Measurements from ENCODE around the gene TNFAIP8. TPM values are rescaled to one million over a fixed set of nuclear protein-coding genes. Genes with fewer than 3 reads are reported as not detected.

TNFAIP8 gene
- total RNA-seq, 1 donor from 2014 or later = 25.9 TPM

DNA sequence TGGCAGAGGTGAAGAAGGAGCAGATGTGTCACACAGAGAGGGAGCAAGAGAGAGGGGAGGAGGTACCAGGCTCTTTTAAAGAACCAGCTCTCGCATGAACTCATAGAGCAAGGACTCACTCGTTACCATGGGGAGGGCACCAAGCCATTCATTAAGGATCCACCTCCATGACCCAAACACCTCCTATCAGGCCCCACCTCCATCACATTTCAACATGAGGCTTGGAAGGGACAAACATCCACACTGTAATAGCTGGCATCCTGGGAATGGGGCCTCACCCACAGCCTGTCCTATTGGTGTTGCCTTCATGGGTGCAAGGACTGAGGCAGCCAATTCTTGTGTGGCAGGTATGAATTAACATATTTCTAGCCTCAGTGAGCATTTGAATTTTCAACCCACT, 11.6 kb upstream of the TNFAIP8 start:
- no peaks in the 10 kb centered on the region for H3K9me3 ChIP-seq (ENCODE audit: insufficient read depth, low read depth, low read length)
- Mint-ChIP-seq H3K27ac (ENCODE audit: unreplicated experiment) (no peak overlapping the region), H3K9me3 (ENCODE audit: unreplicated experiment) (no peaks in the 10 kb centered on the region), H3K36me3 (ENCODE audit: low read depth, unreplicated experiment) (peaks cover 3% of the 10 kb centered on the region), H3K4me1 (ENCODE audit: low read depth, unreplicated experiment) (peaks cover 32% of the 10 kb centered on the region), H3K27me3 (ENCODE audit: low read depth, unreplicated experiment) (no peaks in the 10 kb centered on the region), H3K4me3 (ENCODE audit: unreplicated experiment) (no peak overlapping the region)
- H3K79me2 ChIP-seq (ENCODE audit: insufficient read depth, low read length) = no peaks in the 10 kb centered on the region
- H3K4me1 ChIP-seq (ENCODE audit: insufficient read depth, low read length) = peaks cover 20% of the 10 kb centered on the region
- no peak for DNase-seq (ENCODE audit: low read depth)
- peak overlapping the region; percentile 50 for H3K4me2 ChIP-seq (ENCODE audit: low read length)
- no peak overlapping the region for H2AFZ ChIP-seq (ENCODE audit: low read depth, low read length)
- H4K20me1 ChIP-seq (ENCODE audit: insufficient read depth, low read length) = no peaks in the 10 kb centered on the region
- H3K4me3 ChIP-seq (ENCODE audit: insufficient read depth, low read depth, low read length) = no peak overlapping the region
- TF ChIP-seq CTCF (IDR thresholded peaks at IDR 0.05; ENCODE audit: insufficient read depth, low read depth, low read length) = no peak
- TF ChIP-seq EZH2 (IDR thresholded peaks at IDR 0.05; ENCODE audit: insufficient read depth, low read length) = no peak
- no peak overlapping the region for H3K9ac ChIP-seq (ENCODE audit: low read length)
- no peaks in the 10 kb centered on the region for H3K36me3 ChIP-seq (ENCODE audit: insufficient read depth, low read length)
- H3K27ac ChIP-seq (ENCODE audit: low read depth, low read length) = no peak overlapping the region
- H3K27me3 ChIP-seq (ENCODE audit: insufficient read depth, low read length) = no peaks in the 10 kb centered on the region
- FAIRE-seq = no peak

DNA sequence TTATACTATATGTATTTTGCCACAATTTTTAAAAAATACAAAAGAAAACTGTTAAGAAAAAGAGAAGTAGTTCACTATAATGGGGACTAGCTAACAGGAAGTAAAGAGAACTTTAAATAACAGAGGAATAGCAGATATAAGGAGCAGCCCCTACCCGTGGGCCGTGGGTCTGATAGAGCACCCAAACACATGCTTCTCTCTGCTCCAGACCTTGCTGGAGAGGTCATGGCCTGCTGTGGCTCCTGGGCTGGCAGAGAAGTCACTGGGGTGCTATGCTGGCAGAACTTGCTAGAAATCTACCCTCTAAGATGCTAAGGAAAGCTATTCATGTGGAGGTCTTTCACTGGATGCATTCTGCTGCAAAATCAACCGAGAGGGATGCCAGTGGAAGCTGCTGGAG, 10.0 kb upstream of the TNFAIP8 start:
- Histone ChIP-seq H3K27me3 (ENCODE audit: insufficient read depth, low read length) (no peaks in the 10 kb centered on the region), H2AFZ (ENCODE audit: low read depth, low read length) (no peak overlapping the region), H3K4me2 (ENCODE audit: low read length) (no peak overlapping the region), H3K4me1 (ENCODE audit: insufficient read depth, low read length) (peaks cover 20% of the 10 kb centered on the region), H3K36me3 (ENCODE audit: insufficient read depth, low read length) (no peaks in the 10 kb centered on the region), H3K4me3 (ENCODE audit: insufficient read depth, low read depth, low read length) (no peak overlapping the region), H3K9me3 (ENCODE audit: insufficient read depth, low read depth, low read length) (no peaks in the 10 kb centered on the region), H3K79me2 (ENCODE audit: insufficient read depth, low read length) (no peaks in the 10 kb centered on the region), H3K27ac (ENCODE audit: low read depth, low read length) (no peak overlapping the region), H3K9ac (ENCODE audit: low read length) (no peak overlapping the region), H4K20me1 (ENCODE audit: insufficient read depth, low read length) (no peaks in the 10 kb centered on the region)
- FAIRE-seq (no peak), DNase-seq (ENCODE audit: low read depth) (no peak)
- Mint-ChIP-seq H3K4me3 (ENCODE audit: unreplicated experiment) (no peak overlapping the region), H3K36me3 (ENCODE audit: low read depth, unreplicated experiment) (peaks cover 3% of the 10 kb centered on the region), H3K9me3 (ENCODE audit: unreplicated experiment) (no peaks in the 10 kb centered on the region), H3K27me3 (ENCODE audit: low read depth, unreplicated experiment) (no peaks in the 10 kb centered on the region), H3K27ac (ENCODE audit: unreplicated experiment) (peak overlapping the region; percentile 34), H3K4me1 (ENCODE audit: low read depth, unreplicated experiment) (peaks cover 28% of the 10 kb centered on the region)
- TF ChIP-seq EZH2 (IDR thresholded peaks at IDR 0.05; ENCODE audit: insufficient read depth, low read length) (no peak), CTCF (IDR thresholded peaks at IDR 0.05; ENCODE audit: insufficient read depth, low read depth, low read length) (no peak)

DNA sequence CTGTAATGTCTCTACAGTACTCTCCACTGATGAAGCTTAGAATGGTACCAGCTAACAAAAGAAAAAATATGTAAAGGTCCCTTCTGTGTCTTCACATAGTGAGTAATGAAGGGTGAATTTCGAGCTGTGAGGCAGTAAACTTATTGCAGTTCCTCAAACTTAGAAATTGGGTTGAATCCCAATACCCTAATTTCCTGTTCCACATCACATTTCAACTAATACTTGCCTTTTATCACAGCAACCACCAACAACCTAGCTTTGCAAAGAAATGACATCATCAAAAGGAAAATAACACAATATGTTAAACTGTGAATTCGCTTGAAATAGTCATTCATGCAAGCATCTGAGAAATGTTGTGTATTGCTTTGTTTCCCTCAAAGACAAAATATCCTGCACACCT, 9.4 kb upstream of the TNFAIP8 start:
- DNase-seq (ENCODE audit: low read depth) (no peak), FAIRE-seq (no peak)
- H3K36me3 ChIP-seq (ENCODE audit: insufficient read depth, low read length) = no peaks in the 10 kb centered on the region
- H2AFZ ChIP-seq (ENCODE audit: low read depth, low read length) = no peak overlapping the region
- Mint-ChIP-seq H3K27me3 (ENCODE audit: low read depth, unreplicated experiment) (no peaks in the 10 kb centered on the region), H3K27ac (ENCODE audit: unreplicated experiment) (no peak overlapping the region), H3K4me1 (ENCODE audit: low read depth, unreplicated experiment) (peaks cover 27% of the 10 kb centered on the region), H3K4me3 (ENCODE audit: unreplicated experiment) (no peak overlapping the region), H3K36me3 (ENCODE audit: low read depth, unreplicated experiment) (peaks cover 3% of the 10 kb centered on the region), H3K9me3 (ENCODE audit: unreplicated experiment) (no peaks in the 10 kb centered on the region)
- no peaks in the 10 kb centered on the region for H3K9me3 ChIP-seq (ENCODE audit: insufficient read depth, low read depth, low read length)
- H3K4me3 ChIP-seq (ENCODE audit: insufficient read depth, low read depth, low read length) = no peak overlapping the region
- no peak overlapping the region for H3K4me2 ChIP-seq (ENCODE audit: low read length)
- H3K27me3 ChIP-seq (ENCODE audit: insufficient read depth, low read length) = no peaks in the 10 kb centered on the region
- TF ChIP-seq CTCF (IDR thresholded peaks at IDR 0.05; ENCODE audit: insufficient read depth, low read depth, low read length) (no peak), EZH2 (IDR thresholded peaks at IDR 0.05; ENCODE audit: insufficient read depth, low read length) (no peak)
- no peak overlapping the region for H3K9ac ChIP-seq (ENCODE audit: low read length)
- no peaks in the 10 kb centered on the region for H4K20me1 ChIP-seq (ENCODE audit: insufficient read depth, low read length)
- H3K79me2 ChIP-seq (ENCODE audit: insufficient read depth, low read length) = no peaks in the 10 kb centered on the region
- H3K27ac ChIP-seq (ENCODE audit: low read depth, low read length) = no peak overlapping the region
- H3K4me1 ChIP-seq (ENCODE audit: insufficient read depth, low read length) = peaks cover 20% of the 10 kb centered on the region
